Stomach (tissue), 9 donors: ENCODE data around the gene SCRN1. TPM values are rescaled to one million over a fixed set of nuclear protein-coding genes. Genes with fewer than 3 reads are reported as not detected.

Source experiments
- DNase-seq, 2 donors: peaks; one replicate each; pipeline versions ENCODE4 v3.0.0 to v3.0.0-alpha.2; 2013 to 2019
- H3K27ac ChIP-seq, 5 donors: fragments of 200-600 bp in 4 of 5; sonication (generic) in 4 of 5; one replicate each; pipeline ENCODE4 v1.5.1; 2013 to 2019; ENCODE audit warnings: mild to moderate bottlenecking in 1 of 5, moderate library complexity in 1 of 5
- H3K27me3 ChIP-seq, 3 donors: fragments of 200-600 bp; sonication (generic); one replicate each; pipeline ENCODE4 v1.5.1; 2017 to 2019; ENCODE audit warnings: mixed run types in 1 of 3
- H3K36me3 ChIP-seq, 4 donors: fragments of 200-600 bp; sonication (generic); 1 replicate in 3 of 4; 2 replicates in 1 of 4; pipeline ENCODE4 v1.5.1; 2016 to 2019
- H3K4me1 ChIP-seq, 4 donors: fragments of 200-600 bp; sonication (generic); one replicate each; pipeline ENCODE4 v1.5.1; 2016 to 2019
- H3K4me3 ChIP-seq, 4 donors: fragments of 200-600 bp; sonication (generic) in 3 of 4; one replicate each; pipeline ENCODE4 v1.5.1; 2016 to 2019; ENCODE audit warnings: mild to moderate bottlenecking in 1 of 4
- H3K9me3 ChIP-seq, 4 donors: fragments of 200-600 bp; sonication (generic); one replicate each; pipeline ENCODE4 v1.5.1; 2016 to 2019
- EP300 ChIP-seq: sonication (generic); formaldehyde crosslinking; IDR thresholded peaks from one replicate; pipeline ENCODE4 v1.6.1; 2017; ENCODE audit warnings: antibody characterized with exemption
- POLR2A ChIP-seq, 4 donors: fragments of 450-650 bp; IDR thresholded peaks; one replicate each; pipeline ENCODE4 v1.6.1; 2016; ENCODE audit warnings: antibody characterized with exemption in 4 of 4, control low read depth in 2 of 4, mild to moderate bottlenecking in 1 of 4, moderate library complexity in 1 of 4
- POLR2AphosphoS5 ChIP-seq, 3 donors: sonication (generic); formaldehyde crosslinking; IDR thresholded peaks; one replicate each; pipeline ENCODE4 v1.6.1; 2016; ENCODE audit warnings: antibody characterized with exemption in 3 of 3
- WGBS, 5 donors: extraction: QIAGEN DNeasy Blood & Tissue Kit in 3 of 5; methylation state at CpG; one replicate each; pipeline versions ENCODE4 v1.1.5 to v1.1.7; 2013 to 2018; 5-methylcytosine and 5-hydroxymethylcytosine counted together
- intact Hi-C: fragments of 100-400 bp; cut with DNase I; formaldehyde crosslinking; loops from one replicate; pipeline ENCODE4 v1.15.1; 2023; ENCODE audit warnings: low total_unique reads
- polyA plus RNA-seq, 3 donors: library from polyadenylated mRNA; stranded (reverse); fragments of 200-250 nt; gene quantifications; one replicate each; pipeline ENCODE4 v1.2.3, GENCODE V29; 2013
- total RNA-seq, 5 donors: library from RNA; depleted of rRNA; stranded (reverse); fragments of >200 nt; gene quantifications; one replicate each; pipeline versions ENCODE4 v1.1.0 to v1.2.3, GENCODE V29; 2014 to 2016
- TF ChIP-seq, protein P1 (sequence below), 7 experiments: fragments of 450-650 bp in 4 of 7; fragments of 200-600 bp in 3 of 7; sonication (generic) in 3 of 7; IDR thresholded peaks; one replicate each; pipeline ENCODE4 v1.5.1; 2016 to 2019; ENCODE audit warnings: antibody characterized with exemption in 7 of 7, control low read depth in 2 of 7, mild to moderate bottlenecking in 1 of 7
- donor health status: healthy with polysubstance abuse.
- donor health status: Bipolar disorder and iron deficiency.
- donor health status: healthy.

The SCRN1 gene
- total and polyA plus RNA-seq, 8 donors, result 0.87 to 57.2 (median 22.9) TPM

DNA sequence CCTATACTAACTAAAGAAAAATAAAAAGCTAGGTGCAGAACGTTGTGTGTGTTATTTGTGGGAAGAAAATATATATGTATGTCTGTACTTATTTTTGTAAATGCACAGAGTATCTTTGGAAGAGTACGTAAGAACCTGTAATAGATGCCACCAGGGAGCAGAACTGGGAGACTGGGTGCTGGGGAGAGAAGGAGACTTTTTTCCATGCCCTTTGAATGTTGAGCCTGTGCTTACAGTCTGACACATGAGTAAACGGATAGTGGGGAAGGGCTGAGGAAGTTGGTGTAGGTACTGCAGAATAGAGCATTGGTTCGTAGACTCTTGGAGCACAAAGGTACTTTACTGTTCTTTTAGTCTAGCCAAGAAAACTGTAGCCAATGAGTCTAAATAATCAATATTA, 1.3 kb upstream of the SCRN1 start:
- TF ChIP-seq POLR2AphosphoS5 (IDR thresholded peaks at IDR 0.05) (no peak), POLR2A (IDR thresholded peaks at IDR 0.05) (no peak), EP300 (no peak)
- TF ChIP-seq, protein P1, sequence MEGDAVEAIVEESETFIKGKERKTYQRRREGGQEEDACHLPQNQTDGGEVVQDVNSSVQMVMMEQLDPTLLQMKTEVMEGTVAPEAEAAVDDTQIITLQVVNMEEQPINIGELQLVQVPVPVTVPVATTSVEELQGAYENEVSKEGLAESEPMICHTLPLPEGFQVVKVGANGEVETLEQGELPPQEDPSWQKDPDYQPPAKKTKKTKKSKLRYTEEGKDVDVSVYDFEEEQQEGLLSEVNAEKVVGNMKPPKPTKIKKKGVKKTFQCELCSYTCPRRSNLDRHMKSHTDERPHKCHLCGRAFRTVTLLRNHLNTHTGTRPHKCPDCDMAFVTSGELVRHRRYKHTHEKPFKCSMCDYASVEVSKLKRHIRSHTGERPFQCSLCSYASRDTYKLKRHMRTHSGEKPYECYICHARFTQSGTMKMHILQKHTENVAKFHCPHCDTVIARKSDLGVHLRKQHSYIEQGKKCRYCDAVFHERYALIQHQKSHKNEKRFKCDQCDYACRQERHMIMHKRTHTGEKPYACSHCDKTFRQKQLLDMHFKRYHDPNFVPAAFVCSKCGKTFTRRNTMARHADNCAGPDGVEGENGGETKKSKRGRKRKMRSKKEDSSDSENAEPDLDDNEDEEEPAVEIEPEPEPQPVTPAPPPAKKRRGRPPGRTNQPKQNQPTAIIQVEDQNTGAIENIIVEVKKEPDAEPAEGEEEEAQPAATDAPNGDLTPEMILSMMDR (IDR thresholded peaks at IDR 0.05), result no peak
- Histone ChIP-seq H3K27ac (no peak overlapping the region), H3K9me3 (peaks cover 0 to 17% (median 7%) of the 10 kb centered on the region in 4 donors), H3K4me3 (no peak overlapping the region), H3K27me3 (peaks cover 0 to 5% (median 0%) of the 10 kb centered on the region in 3 donors), H3K36me3 (no peaks in the 10 kb centered on the region), H3K4me1 (peaks cover 16 to 30% (median 26%) of the 10 kb centered on the region in 4 donors)
- no peak for DNase-seq
- intact Hi-C loops, result no loop called here
- WGBS, 5 donors, result 51 to 73% (median 62%) methylated on average over 4 of the region's 4 CpGs

DNA sequence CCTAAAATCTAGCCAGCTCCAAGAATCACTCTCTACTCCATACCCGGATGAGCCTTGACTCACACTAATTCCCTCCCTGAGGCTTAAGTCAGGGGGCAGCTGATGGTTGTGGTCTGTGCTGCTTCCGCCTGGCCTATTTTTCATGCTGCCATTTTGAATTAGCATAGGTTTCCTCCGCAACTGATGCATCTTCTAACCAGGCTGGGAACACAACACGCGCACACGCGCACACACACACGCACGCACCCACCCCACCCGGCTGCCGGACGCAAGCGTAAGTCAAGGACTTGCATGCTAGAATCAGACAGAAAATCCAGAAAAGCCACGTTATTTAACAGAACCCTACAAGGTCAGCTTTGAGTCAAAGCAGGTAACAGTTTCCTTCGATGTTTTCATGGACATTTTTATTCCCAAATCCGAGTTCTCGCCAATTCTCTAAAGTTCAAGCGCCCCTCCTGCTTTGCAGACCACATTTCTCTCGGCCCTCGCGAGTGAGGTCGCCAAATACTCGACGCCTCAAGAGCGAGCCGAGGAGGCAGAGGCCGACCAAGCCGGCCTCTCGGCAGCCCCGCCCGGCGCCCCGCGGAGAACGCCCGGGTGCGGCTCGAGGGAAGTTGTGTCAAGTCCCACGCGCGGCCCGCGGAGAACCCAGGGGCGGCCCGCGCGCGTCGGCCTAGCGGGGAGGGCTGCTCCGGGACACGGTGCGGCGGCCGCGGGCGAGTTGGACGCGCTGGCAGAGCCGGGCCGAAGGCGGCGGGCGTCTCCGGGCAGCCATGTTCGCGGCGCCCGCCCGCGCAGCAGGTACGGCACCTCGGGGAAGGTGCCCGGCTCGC, 961 bp downstream of the SCRN1 start:
- 12 to 24% (median 14%) methylated on average over 31 to 75 of the region's 75 CpGs for WGBS, 5 donors
- H3K27me3 ChIP-seq, result peaks cover 0 to 5% (median 0%) of the 10 kb centered on the region in 3 donors
- H3K36me3 ChIP-seq, result no peaks in the 10 kb centered on the region
- peak; percentile 50 to 84 for DNase-seq
- H3K4me1 ChIP-seq, result peaks cover 16 to 30% (median 26%) of the 10 kb centered on the region in 4 donors
- no peak for TF ChIP-seq POLR2A (IDR thresholded peaks at IDR 0.05)
- no peak for TF ChIP-seq EP300
- TF ChIP-seq, protein P1 (IDR thresholded peaks at IDR 0.05), result no peak
- TF ChIP-seq POLR2AphosphoS5 (IDR thresholded peaks at IDR 0.05), result no peak
- peaks cover 0 to 13% (median 5%) of the 10 kb centered on the region in 4 donors for H3K9me3 ChIP-seq
- intact Hi-C loops, result no loop called here
- H3K27ac ChIP-seq, result peak overlapping the region; percentile 91 to 96 (median 92)
- peak overlapping the region; percentile 66 to 98 (median 80) for H3K4me3 ChIP-seq

DNA sequence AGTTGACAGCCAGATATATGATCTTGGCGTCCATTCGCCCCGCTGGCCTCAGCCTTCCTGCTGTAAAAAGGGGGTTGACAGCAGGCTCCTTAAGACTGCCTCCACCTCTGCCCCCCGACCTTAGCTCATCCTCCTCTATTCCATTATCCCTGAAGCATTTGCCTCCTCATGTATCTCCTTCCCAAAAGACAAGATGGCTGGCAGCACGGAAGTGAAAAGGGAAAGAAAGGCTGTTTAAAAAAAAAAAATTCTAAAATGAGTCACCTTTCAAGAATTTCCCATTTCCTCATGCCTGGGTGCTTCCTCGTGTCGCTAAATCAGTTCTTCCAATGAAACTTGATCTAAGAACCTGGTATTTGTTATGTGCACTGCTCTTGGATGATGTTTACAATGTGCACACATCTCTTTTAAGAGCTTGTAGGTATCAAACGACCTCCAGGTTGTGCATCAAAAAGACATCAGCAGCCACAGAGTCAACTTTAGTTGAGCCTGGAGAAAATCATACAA, 1.7 kb downstream of the SCRN1 start:
- TF ChIP-seq POLR2AphosphoS5 (IDR thresholded peaks at IDR 0.05), result peak in 2 of 3 donors; percentile 11 to 22
- no peak for TF ChIP-seq EP300
- Histone ChIP-seq H3K27me3 (peaks cover 0 to 5% (median 0%) of the 10 kb centered on the region in 3 donors), H3K36me3 (no peaks in the 10 kb centered on the region), H3K27ac (peak overlapping the region; percentile 36 to 96 (median 92)), H3K9me3 (peaks cover 0 to 7% (median under 1%) of the 10 kb centered on the region in 4 donors), H3K4me1 (peaks cover 16 to 30% (median 26%) of the 10 kb centered on the region in 4 donors), H3K4me3 (peak overlapping the region; percentile 66 to 98 (median 80))
- WGBS, 5 donors, result 55 to 73% (median 60%) methylated on average over 8 of the region's 8 CpGs
- intact Hi-C loops, result no loop called here
- peak in 1 of 2 donors; percentile 68 for DNase-seq

DNA sequence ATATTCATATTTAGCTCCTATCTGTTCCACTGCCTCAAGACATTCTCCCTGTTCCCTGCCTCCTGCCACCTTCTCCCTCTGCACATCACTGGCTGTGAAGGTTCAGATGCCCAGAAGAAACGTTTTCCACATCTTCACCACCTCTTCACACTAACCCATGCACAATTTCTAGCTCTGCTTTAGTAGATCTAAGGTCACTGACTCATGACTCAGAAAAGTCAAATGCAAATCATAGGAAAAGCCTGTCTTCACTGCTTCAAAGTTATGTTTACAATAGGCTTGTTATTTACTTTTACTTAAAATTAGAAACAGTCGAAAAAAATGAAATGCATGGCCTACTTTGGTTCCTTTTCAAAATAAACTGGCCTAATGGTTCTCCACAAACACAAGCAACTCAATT, 2.5 kb downstream of the SCRN1 start:
- intact Hi-C loops, result no loop called here
- DNase-seq, result peak in 1 of 2 donors; percentile 44
- Histone ChIP-seq H3K4me1 (peaks cover 16 to 30% (median 26%) of the 10 kb centered on the region in 4 donors), H3K4me3 (peak overlapping the region in 1 of 4 donors; percentile 66), H3K9me3 (no peaks in the 10 kb centered on the region), H3K27ac (peak overlapping the region in 3 of 5 donors; percentile 92 to 96 (median 93)), H3K27me3 (peaks cover 0 to 5% (median 0%) of the 10 kb centered on the region in 3 donors), H3K36me3 (no peaks in the 10 kb centered on the region)
- 5 to 34% (median 26%) methylated on average over 2 of the region's 2 CpGs for WGBS, 5 donors
- TF ChIP-seq POLR2A (IDR thresholded peaks at IDR 0.05) (no peak), POLR2AphosphoS5 (IDR thresholded peaks at IDR 0.05) (no peak), EP300 (no peak)
- TF ChIP-seq, protein P1 (IDR thresholded peaks at IDR 0.05), result no peak
